HG02759 (cell line): ENCODE results near the gene ACTG2.
A peak's percentile ranks its signal among the peaks of the same experiment; 100 is the strongest.
"Not testable (repeated sequence)": the region's sequence is repeated elsewhere in the genome, so short reads cannot be mapped to it uniquely, and the experiment has no call there.

Source experiments
- ATAC-seq: cut with Tn5 transposase; IDR thresholded peaks from one replicate; pipeline ENCODE4 v1.9.1; 2021; ENCODE audit warnings: mild to moderate bottlenecking, moderate library complexity; ENCODE audit not compliant: unreplicated experiment

ACTG2 gene

GRCh38 chr2:73891276-73891901, 1.4 kb upstream of the ACTG2 start:
- ATAC-seq, result no peak

- no peak for ATAC-seq
These were observed 1.1 kb downstream of the ACTG2 start for GRCh38 chr2:73893764-73894474.

DNA sequence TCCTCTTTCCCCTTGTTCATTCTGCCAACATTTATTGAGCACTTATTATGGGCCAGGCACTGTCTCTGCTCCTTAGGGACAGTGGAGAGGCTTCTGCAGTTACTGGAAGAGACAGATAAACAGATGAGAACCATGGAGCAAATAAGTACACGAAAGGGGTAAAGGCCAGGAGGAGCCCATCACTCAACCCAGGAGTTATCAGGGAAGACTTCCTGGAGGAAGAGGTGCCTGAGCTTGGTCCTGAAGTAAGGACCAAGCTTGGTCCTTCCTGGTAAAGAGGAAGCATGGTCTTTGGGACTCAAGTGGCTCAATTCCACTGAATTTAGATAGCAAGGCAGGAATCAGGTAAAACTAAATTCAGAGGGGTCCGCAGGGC, 1.7 kb downstream of the ACTG2 start:
- no peak for ATAC-seq

DNA sequence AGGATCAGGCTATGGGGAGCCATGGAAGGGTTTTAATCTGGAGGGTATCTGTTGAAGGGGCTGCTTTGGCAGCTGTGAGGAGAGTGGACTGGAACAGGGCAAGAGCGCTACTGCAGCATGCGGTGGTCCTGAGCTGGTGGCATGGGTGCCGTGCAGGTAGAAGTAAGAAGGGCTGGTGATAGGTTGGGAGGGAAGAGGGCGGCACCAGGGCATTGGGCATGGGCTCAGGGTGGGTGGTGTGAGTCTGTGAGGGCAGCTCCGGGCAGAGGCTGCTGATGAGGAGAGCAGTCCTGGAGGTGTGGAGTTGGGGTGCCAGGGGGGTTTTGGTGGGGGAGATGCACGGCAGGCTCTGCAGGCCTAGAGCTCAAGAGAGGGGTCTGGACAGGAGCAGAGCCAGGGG, 2.1 kb downstream of the ACTG2 start:
- ATAC-seq, result no peak

DNA sequence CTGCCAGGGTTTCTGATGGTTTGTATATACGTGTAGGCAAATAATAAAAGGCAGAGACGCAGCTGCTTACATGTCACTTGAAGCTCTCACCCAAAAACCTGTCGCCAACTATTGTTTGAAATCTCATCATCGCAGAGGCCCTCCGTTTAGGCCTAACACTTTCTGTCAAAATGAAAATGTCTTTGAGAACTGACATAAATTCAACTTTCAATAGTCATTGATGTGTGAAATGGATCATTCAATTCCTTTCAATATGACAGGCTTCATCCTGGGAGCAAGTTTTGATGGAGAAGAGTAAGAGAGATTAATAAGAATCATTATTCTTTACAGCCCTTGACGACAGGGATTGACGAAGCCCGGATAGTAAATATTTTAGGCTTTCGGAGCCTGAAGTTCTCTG, 2.7 kb downstream of the ACTG2 start:
- ATAC-seq, result no peak

DNA sequence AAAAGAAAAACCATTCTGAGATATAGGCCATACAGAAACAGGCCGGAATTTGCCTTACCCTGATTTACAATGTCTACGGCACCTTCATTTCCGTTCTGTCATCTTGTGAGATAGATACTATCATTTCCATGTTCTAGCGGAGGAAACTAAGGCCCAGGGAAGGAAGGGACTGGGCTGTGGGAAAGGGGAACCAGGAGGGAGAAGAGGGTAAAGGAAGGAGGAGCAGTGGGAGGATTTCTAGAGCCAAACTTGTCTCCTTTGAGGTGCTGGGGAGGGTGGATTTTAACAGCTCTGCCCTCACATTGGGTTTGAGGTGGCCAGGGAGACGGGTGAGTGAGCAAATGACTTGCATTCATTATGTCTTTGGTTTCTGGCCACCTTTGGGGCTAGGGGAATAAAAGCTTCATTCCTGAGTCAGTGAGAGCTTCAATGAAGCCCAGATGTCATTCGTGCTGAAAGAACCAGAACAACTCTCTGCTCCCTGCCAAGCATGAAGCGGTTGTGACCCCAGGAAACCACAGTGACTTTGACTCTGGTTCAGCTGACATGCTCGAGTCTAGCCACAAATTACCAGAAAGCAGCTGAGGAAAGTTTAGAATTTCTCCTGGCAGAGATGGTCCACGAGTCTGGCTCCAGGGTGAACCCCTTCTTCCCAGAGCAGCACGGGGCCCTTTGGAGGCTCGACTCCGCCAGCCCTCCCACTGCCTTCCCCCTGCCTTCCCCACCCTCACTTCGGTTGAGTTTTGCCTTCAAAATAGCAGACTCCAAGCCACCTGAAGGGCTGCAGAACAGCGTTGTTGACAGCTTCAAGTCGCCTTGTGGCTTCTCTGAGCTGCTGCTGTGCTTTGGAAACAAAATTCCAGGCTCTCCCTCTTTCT, 3.8 kb downstream of the ACTG2 start:
- peak; percentile 90 for ATAC-seq

DNA sequence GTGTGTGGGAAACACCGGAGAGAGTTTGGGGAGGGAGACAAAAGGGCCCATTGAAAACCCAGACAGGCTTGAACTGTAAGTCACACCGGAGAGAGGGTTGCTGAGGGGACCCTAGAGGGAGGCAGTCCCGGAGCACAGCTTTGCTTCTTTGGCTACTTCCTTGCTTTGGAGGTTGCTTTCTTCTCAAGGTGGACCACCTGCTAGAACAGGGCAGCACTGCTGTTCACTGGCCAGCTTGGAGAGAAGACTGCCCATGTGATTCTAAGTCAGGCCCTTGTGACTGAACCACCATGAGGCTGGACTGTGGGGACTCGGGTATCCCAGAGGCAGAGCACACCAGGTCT, 4.4 kb downstream of the ACTG2 start:
- no peak for ATAC-seq

- no peak for ATAC-seq
These were observed 5.1 kb downstream of the ACTG2 start for GRCh38 chr2:73897934-73898333.

DNA sequence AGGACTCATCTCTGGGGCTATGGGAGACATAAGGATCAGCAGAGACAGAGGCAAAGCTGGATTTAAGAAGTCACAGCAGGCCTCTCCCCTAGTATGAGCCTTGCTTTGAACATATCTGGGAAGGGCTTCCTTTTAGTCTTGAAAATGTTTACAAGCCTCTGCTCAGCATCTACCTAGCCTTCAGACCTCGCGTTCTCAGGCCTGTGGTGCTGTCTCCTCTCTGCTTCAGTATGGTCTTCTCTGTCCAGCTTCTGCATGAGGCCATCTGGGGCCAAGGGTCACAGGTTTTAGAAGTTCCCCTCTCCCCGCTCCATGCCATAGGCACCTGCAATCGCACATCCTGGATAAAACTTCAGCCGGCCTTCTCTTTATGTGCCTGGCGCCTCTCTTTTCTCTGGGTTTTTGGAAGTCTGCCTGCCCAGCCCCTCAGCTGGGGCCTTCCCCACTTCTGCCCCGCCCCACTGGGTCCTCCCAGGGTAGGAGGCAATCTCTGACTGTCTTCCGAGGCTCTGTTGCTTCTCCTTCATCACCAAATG, 7.1 kb downstream of the ACTG2 start:
- ATAC-seq, result no peak

GRCh38 chr2:73901143-73901542, 8.3 kb downstream of the ACTG2 start:
- ATAC-seq, result no peak

GRCh38 chr2:73902284-73902683, 9.5 kb downstream of the ACTG2 start:
- ATAC-seq, result no peak

DNA sequence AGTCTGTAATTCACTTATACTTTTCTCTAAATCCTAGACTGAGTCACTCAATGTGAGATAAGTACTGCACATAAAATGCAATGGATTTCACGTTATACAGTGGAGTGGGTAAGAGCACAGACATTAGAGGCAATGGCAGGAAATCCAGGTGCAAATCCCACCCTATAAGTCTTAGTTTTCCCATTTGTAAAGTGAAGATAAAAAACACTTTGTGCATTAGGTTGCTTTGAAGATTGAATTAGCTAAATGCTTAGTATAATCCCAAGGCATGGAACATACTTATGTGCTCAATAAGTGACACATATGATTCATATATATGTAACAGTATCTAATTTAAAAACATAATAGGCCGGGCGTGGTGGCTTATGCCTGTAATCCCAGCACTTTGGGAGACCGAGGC, 10.5 kb downstream of the ACTG2 start:
- no peak for ATAC-seq

- not testable (repeated sequence) for ATAC-seq
These were observed 11.3 kb downstream of the ACTG2 start for GRCh38 chr2:73903949-73904613.

DNA sequence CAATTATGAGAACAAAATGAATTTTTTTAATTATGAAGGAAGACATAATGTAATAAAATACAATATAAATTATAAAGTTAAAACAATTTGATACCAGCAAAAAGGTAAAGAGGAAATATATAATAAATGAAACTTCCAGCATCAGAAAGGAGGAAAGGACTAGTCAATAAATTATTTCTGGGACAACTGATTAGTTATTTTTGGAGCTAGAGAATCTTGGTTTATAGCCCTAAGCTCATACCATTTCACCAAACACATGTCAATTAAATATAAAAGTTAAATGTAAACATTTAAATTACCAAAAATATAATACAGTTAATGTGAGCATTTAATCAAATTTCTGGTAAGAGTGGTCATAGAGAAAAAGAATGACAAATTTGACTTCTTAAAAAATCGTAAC, 12.1 kb downstream of the ACTG2 start:
- no peak for ATAC-seq

DNA sequence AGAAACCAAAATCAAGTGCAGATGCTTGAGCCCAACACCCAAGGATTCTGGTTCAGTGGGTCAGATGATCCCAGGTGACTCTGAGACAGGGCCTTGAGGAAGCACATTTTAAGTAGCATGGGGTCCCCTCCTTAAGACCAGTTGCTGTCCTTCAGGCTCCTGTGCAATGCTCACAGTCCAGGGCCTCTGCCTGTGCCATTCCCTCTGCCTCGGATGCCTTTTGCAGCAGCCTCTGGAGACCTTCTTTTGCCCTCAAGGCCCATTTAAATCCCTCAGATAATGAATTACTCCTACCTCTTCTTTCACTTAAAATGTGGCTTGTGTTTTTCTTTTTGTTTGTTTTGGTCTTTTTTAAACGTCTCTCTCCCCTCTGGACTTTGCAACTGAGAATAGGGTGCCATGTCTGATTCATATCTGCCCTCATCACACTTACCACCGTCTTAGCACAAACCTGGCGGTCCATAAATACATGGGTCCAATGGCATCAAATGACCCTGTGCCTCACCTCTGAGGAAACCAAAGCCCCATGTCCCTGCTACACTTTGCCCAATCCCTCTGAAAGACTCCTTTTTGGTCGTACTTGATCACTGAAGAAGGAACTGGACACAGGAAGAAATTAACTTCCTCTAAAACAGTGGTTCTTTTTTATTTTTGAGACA, 14.2 kb downstream of the ACTG2 start:
- no peak for ATAC-seq

DNA sequence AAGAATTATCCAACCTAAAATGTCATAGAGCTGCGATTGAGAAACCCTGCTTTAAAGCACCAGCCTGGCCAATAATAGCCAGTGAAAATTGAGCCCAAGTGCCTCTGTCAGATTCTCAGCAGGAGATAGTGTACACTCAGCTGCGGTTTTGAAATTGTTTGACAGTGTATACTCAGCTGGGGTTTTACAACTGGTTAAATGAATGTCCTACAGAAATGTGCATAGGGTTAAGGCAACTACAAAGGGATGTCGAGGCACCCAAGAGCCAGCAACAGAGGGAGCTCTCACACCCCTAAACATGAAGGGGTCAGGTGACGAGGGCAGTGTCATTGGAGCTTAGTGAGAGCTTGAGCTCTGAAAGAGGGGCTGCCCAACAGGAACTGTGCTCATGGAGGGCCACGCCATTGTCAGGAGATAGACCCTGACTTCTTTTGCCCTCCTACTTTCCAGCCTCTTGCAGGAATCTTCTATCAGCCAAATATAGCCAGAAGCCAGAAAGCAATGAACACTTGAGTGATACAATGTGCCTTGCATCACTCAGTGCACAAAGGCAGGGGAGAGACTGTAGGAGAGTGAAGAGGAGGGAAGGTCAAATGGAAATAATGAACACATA, 15.1 kb downstream of the ACTG2 start:
- ATAC-seq, result peak; percentile 64

GRCh38 chr2:73908689-73909652, 16.2 kb downstream of the ACTG2 start:
- ATAC-seq, result no peak

- no peak for ATAC-seq
These were observed 18.2 kb downstream of the ACTG2 start for GRCh38 chr2:73910873-73911547.
